SK-N-SH (cell line): ENCODE results near the gene ITGA8. TPM values are rescaled to one million over a fixed set of nuclear protein-coding genes. Genes with fewer than 3 reads are reported as not detected.
"Not testable (repeated sequence)": the region's sequence is repeated elsewhere in the genome, so short reads cannot be mapped to it uniquely, and the experiment has no call there.

ENCODE experiments used
- CTCF ChIA-PET: fragments of 300-600, 350-600 bp; formaldehyde crosslinking; extraction: SDS; loops from one replicate; lab custom pipeline; 2021; lab: Yijun Ruan, JAX
- POLR2A ChIA-PET: fragments of 350-600 bp; sonication (Branson Sonifier 250); formaldehyde crosslinking; extraction: SDS; loops from one replicate; lab custom pipeline; 2020; ENCODE audit warnings: antibody characterized with exemption, inconsistent platforms; lab: Yijun Ruan, JAX
- DNase-seq: peaks from one replicate; pipeline ENCODE4 v3.0.0; 2012
- H2AFZ ChIP-seq: fragments of 200-600 bp; sonication (generic); 2 replicates; pipeline ENCODE4 v1.8.1; 2016; ENCODE audit warnings: antibody characterized with exemption, mild to moderate bottlenecking, low read depth
- H3F3A ChIP-seq: fragments of 200-600 bp; sonication (generic); replicated peaks from 2 replicates; pipeline ENCODE3; 2016; ENCODE audit warnings: antibody characterized with exemption, mild to moderate bottlenecking; ENCODE audit not compliant: insufficient read depth
- H3K27ac ChIP-seq, 2 experiments: fragments of 200-500 bp in 1 of 2; fragments of 200-600 bp in 1 of 2; sonication (Bioruptor generic) in 1 of 2; sonication (generic), shearing (Covaris generic) in 1 of 2; 2 replicates each; pipeline versions ENCODE4 v1.5.1 to v1.6.1; 2014 to 2016; ENCODE audit warnings: low read depth in 2 of 2, inconsistent platforms in 1 of 2, low read length in 1 of 2, mild to moderate bottlenecking in 1 of 2, mixed read lengths in 1 of 2
- H3K27me3 ChIP-seq: fragments of 200-600 bp; sonication (generic), shearing (Covaris generic); 2 replicates; pipeline ENCODE4 v1.6.1; 2016; ENCODE audit warnings: mixed run types; ENCODE audit not compliant: insufficient read depth
- H3K36me3 ChIP-seq, 2 experiments: fragments of 200-500 bp in 1 of 2; fragments of 200-600 bp in 1 of 2; sonication (Bioruptor generic) in 1 of 2; sonication (generic) in 1 of 2; replicated peaks in 1 of 2; 2 replicates each; pipeline versions ENCODE3 to v1.5.1; 2014 to 2016; ENCODE audit warnings: low read length in 1 of 2, mild to moderate bottlenecking in 1 of 2; ENCODE audit not compliant: insufficient read depth in 2 of 2, control insufficient read depth in 1 of 2
- H3K4me1 ChIP-seq, 2 experiments: fragments of 200-500 bp in 1 of 2; fragments of 200-600 bp in 1 of 2; sonication (Bioruptor generic) in 1 of 2; sonication (generic), shearing (Covaris generic) in 1 of 2; 2 replicates each; pipeline versions ENCODE4 v1.5.1 to v1.6.1; 2014 to 2016; ENCODE audit warnings: low read depth in 1 of 2, low read length in 1 of 2, mixed run types in 1 of 2; ENCODE audit not compliant: insufficient read depth in 2 of 2, control insufficient read depth in 1 of 2
- H3K4me2 ChIP-seq: fragments of 200-600 bp; sonication (generic), shearing (Covaris generic); 2 replicates; pipeline ENCODE4 v1.6.1; 2017; ENCODE audit warnings: mixed run types
- H3K4me3 ChIP-seq, 2 experiments: fragments of 200-500 bp in 1 of 2; fragments of 200-600 bp in 1 of 2; sonication (Bioruptor generic) in 1 of 2; sonication (generic), shearing (Covaris generic) in 1 of 2; 2 replicates each; pipeline versions ENCODE4 v1.5.1 to v1.8.1; 2014 to 2016; ENCODE audit warnings: low read depth in 2 of 2, inconsistent platforms in 1 of 2, low read length in 1 of 2, mild to moderate bottlenecking in 1 of 2, mixed read lengths in 1 of 2, moderate library complexity in 1 of 2
- H3K79me2 ChIP-seq: fragments of 200-600 bp; sonication (generic); 2 replicates; pipeline ENCODE4 v1.8.1; 2017; ENCODE audit warnings: mild to moderate bottlenecking; ENCODE audit not compliant: insufficient read depth
- H3K9ac ChIP-seq: fragments of 200-600 bp; sonication (generic); 2 replicates; pipeline ENCODE4 v1.6.1; 2017; ENCODE audit warnings: mixed run types
- H3K9me2 ChIP-seq: fragments of 200-600 bp; sonication (generic); 2 replicates; pipeline ENCODE4 v1.6.1; 2017; ENCODE audit warnings: mixed run types
- H3K9me3 ChIP-seq: fragments of 200-600 bp; sonication (generic); 2 replicates; pipeline ENCODE4 v1.6.1; 2017; ENCODE audit warnings: mixed run types, mild to moderate bottlenecking, moderate library complexity
- H4K20me1 ChIP-seq: fragments of 200-600 bp; sonication (generic); 2 replicates; pipeline ENCODE4 v1.6.1; 2017; ENCODE audit warnings: mild to moderate bottlenecking, mixed run types; ENCODE audit not compliant: insufficient read depth
- CHD2 ChIP-seq: fragments of 150-350 bp; IDR thresholded peaks from 2 replicates; pipeline ENCODE4 v1.6.1; 2018; ENCODE audit warnings: low read length; ENCODE audit not compliant: partially characterized antibody
- CTCF ChIP-seq: fragments of 200-600 bp; sonication (generic); IDR thresholded peaks from 2 replicates; pipeline ENCODE4 v1.6.1; 2017; ENCODE audit warnings: antibody characterized with exemption, mild to moderate bottlenecking, moderate library complexity
- ELF1 ChIP-seq: IDR thresholded peaks from 2 replicates; pipeline ENCODE4 v1.4.0; 2012
- EP300 ChIP-seq, 2 experiments: IDR thresholded peaks; 2 replicates each; pipeline versions ENCODE4 v1.4.0 to v1.6.1; 2012; ENCODE audit warnings: borderline replicate concordance in 1 of 2, low read depth in 1 of 2, low read length in 1 of 2
- FOXM1 ChIP-seq: IDR thresholded peaks from 2 replicates; pipeline ENCODE4 v1.4.0; 2012; ENCODE audit warnings: low read depth, mild to moderate bottlenecking
- IRF3 ChIP-seq: fragments of 150-350 bp; IDR thresholded peaks from 2 replicates; pipeline ENCODE4 v1.6.1; 2016; ENCODE audit warnings: mild to moderate bottlenecking, low read depth, low read length
- JUND ChIP-seq: IDR thresholded peaks from 2 replicates; pipeline ENCODE4 v1.4.0; 2012
- MXI1 ChIP-seq: IDR thresholded peaks from 2 replicates; pipeline ENCODE4 v1.6.1; 2012; ENCODE audit warnings: mild to moderate bottlenecking, low read depth, low read length, improper control_type of control experiment
- NFIC ChIP-seq: IDR thresholded peaks from 2 replicates; pipeline ENCODE4 v1.4.0; 2012; ENCODE audit warnings: borderline replicate concordance
- NRF1 ChIP-seq: IDR thresholded peaks from 2 replicates; pipeline ENCODE4 v1.6.1; 2012; ENCODE audit warnings: low read depth, mild to moderate bottlenecking, low read length
- POLR2AphosphoS5 ChIP-seq: IDR thresholded peaks from 2 replicates; pipeline ENCODE4 v1.6.1; 2012; ENCODE audit warnings: low read depth, low read length
- RCOR1 ChIP-seq: fragments of 150-350 bp; IDR thresholded peaks from 2 replicates; pipeline ENCODE4 v1.6.1; 2017; ENCODE audit warnings: antibody characterized with exemption, low read length
- RFX5 ChIP-seq: IDR thresholded peaks from 2 replicates; pipeline ENCODE4 v1.6.1; 2012; ENCODE audit warnings: mild to moderate bottlenecking, improper control_type of control experiment, low read length
- TAF1 ChIP-seq: IDR thresholded peaks from 2 replicates; pipeline ENCODE4 v1.6.1; 2012; ENCODE audit warnings: low read depth, mild to moderate bottlenecking, low read length, moderate library complexity, borderline replicate concordance
- TCF12 ChIP-seq: IDR thresholded peaks from 2 replicates; pipeline ENCODE4 v1.4.0; 2012
- WGBS: methylation state at CpG from one replicate; pipeline ENCODE4 v1.1.6; 2017; ENCODE audit warnings: low lambda C conversion rate; 5-methylcytosine and 5-hydroxymethylcytosine counted together
- polyA plus RNA-seq, 3 experiments: library from polyadenylated mRNA; depleted of rRNA; stranded (reverse); fragments of >200 nt; gene quantifications; 2 replicates each; pipeline ENCODE4 v1.2.3, GENCODE V29; 2012
- TF ChIP-seq, protein P1 (sequence below): IDR thresholded peaks from 2 replicates; pipeline ENCODE4 v1.6.1; 2012; ENCODE audit warnings: mild to moderate bottlenecking, low read depth, low read length, moderate library complexity

ITGA8 gene
- polyA plus RNA-seq, 1 of the 3 experiments (the other 2 are of a cell fraction) = not detected

GRCh38 chr10:15476337-15476736, 243.4 kb downstream of the ITGA8 start:
- TF ChIP-seq IRF3 = no peak
- TF ChIP-seq POLR2AphosphoS5 = no peak
- TF ChIP-seq CTCF = no peak
- TF ChIP-seq RFX5 = no peak
- TF ChIP-seq RCOR1 = no peak
- TF ChIP-seq ELF1 = no peak
- TF ChIP-seq CHD2 = no peak
- no peak for TF ChIP-seq EP300 (IDR thresholded peaks at IDR 0.05; ENCODE audit: borderline replicate concordance in 1 of 2, low read depth in 1 of 2, low read length in 1 of 2)
- no peak for TF ChIP-seq MXI1
- TF ChIP-seq FOXM1 = no peak
- TF ChIP-seq NRF1 = no peak
- TF ChIP-seq JUND = no peak
- TF ChIP-seq TCF12 = no peak
- TF ChIP-seq, protein P1, sequence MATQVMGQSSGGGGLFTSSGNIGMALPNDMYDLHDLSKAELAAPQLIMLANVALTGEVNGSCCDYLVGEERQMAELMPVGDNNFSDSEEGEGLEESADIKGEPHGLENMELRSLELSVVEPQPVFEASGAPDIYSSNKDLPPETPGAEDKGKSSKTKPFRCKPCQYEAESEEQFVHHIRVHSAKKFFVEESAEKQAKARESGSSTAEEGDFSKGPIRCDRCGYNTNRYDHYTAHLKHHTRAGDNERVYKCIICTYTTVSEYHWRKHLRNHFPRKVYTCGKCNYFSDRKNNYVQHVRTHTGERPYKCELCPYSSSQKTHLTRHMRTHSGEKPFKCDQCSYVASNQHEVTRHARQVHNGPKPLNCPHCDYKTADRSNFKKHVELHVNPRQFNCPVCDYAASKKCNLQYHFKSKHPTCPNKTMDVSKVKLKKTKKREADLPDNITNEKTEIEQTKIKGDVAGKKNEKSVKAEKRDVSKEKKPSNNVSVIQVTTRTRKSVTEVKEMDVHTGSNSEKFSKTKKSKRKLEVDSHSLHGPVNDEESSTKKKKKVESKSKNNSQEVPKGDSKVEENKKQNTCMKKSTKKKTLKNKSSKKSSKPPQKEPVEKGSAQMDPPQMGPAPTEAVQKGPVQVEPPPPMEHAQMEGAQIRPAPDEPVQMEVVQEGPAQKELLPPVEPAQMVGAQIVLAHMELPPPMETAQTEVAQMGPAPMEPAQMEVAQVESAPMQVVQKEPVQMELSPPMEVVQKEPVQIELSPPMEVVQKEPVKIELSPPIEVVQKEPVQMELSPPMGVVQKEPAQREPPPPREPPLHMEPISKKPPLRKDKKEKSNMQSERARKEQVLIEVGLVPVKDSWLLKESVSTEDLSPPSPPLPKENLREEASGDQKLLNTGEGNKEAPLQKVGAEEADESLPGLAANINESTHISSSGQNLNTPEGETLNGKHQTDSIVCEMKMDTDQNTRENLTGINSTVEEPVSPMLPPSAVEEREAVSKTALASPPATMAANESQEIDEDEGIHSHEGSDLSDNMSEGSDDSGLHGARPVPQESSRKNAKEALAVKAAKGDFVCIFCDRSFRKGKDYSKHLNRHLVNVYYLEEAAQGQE = no peak
- TF ChIP-seq NFIC = no peak
- no peak for TF ChIP-seq TAF1
- H2AFZ ChIP-seq = no peak overlapping the region
- H3K79me2 ChIP-seq = no peaks in the 10 kb centered on the region
- no peak for DNase-seq
- no peaks in the 10 kb centered on the region for H3K9me3 ChIP-seq
- WGBS = 76% methylated on average over 4 of the region's 4 CpGs
- CTCF ChIA-PET = interaction anchor here (1.3 kb wide), 1 partner anchor 43 kb away, joined by 3 read pairs; no protein-coding TSS in a partner anchor
- no peaks in the 10 kb centered on the region for H3F3A ChIP-seq
- POLR2A ChIA-PET = no interaction called here
- no peak overlapping the region for H3K27ac ChIP-seq
- no peak overlapping the region for H3K4me2 ChIP-seq
- H3K27me3 ChIP-seq = peaks cover 7% of the 10 kb centered on the region; the same call in 1 of the 2 replicates
- no peaks in the 10 kb centered on the region for H3K4me1 ChIP-seq
- H3K36me3 ChIP-seq = no peaks in the 10 kb centered on the region
- no peaks in the 10 kb centered on the region for H3K9me2 ChIP-seq
- H3K9ac ChIP-seq = no peak overlapping the region
- H4K20me1 ChIP-seq = no peaks in the 10 kb centered on the region
- no peak overlapping the region for H3K4me3 ChIP-seq

DNA sequence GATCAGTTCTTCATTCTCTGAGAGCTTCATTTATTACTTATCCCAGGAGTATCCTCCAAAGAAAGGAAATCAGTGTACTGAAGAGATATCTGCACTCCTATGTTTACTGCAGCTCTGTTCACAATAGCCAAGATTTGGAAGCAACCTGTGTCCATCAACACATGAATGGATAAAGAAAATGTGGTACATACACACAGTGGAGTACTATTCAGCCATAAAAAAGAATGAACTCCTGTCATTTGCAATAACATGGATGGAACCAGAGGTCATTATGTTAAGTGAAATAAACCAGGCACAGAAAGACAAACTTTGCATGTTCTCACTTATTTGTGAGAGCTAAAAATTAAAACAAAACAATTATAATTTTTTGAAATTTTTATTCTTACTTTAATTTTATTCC, 244.3 kb downstream of the ITGA8 start:
- H3K9me3 ChIP-seq, H3F3A ChIP-seq, H3K4me2 ChIP-seq, DNase-seq, H3K79me2 ChIP-seq, H3K4me3 ChIP-seq, H3K9me2 ChIP-seq, POLR2A ChIA-PET, CTCF ChIA-PET, H3K36me3 ChIP-seq, H3K27me3 ChIP-seq, H4K20me1 ChIP-seq, H3K27ac ChIP-seq, H2AFZ ChIP-seq, H3K9ac ChIP-seq, H3K4me1 ChIP-seq: not testable (repeated sequence)
